Colonic mucosa (tissue), 4 donors: ENCODE measurements around the gene IRGQ. TPM values are rescaled to one million over a fixed set of nuclear protein-coding genes. Genes with fewer than 3 reads are reported as not detected.
A peak's percentile ranks its signal among the peaks of the same experiment; 100 is the strongest.

Experiments
- DNase-seq: peaks from one replicate; pipeline ENCODE4 v3.0.0-alpha.2; 2020
- H3K27ac ChIP-seq: fragments of 200-600 bp; one replicate; pipeline ENCODE4 v1.8.0; 2021
- H3K27me3 ChIP-seq: fragments of 200-600 bp; one replicate; pipeline ENCODE4 v1.8.0; 2021
- H3K36me3 ChIP-seq: fragments of 200-600 bp; one replicate; pipeline ENCODE4 v1.8.0; 2021
- H3K4me1 ChIP-seq: fragments of 200-600 bp; one replicate; pipeline ENCODE4 v1.8.0; 2021; ENCODE audit warnings: mild to moderate bottlenecking
- H3K4me3 ChIP-seq: fragments of 200-600 bp; one replicate; pipeline ENCODE4 v1.8.0; 2021
- H3K9ac ChIP-seq, 2 donors: one replicate each; pipeline ENCODE4 v1.7.0; 2013; ENCODE audit warnings: control low read depth in 2 of 2, low read depth in 2 of 2, low read length in 2 of 2
- H3K9me3 ChIP-seq: fragments of 200-600 bp; one replicate; pipeline ENCODE4 v1.8.0; 2021
- CTCF ChIP-seq: fragments of 200-600 bp; IDR thresholded peaks from one replicate; pipeline ENCODE4 v1.8.0; 2022; ENCODE audit warnings: antibody characterized with exemption, mild to moderate bottlenecking
- intact Hi-C: fragments of 100-400 bp; cut with DNase I; formaldehyde crosslinking; loops from one replicate; pipeline ENCODE4 v1.14.1; 2022
- total RNA-seq, 2 donors: library from RNA; stranded (reverse); fragmentation: NEBNext Ultra II Directional in 1 of 2; extraction: Animal tissue kit (Norgen Biotek cat#: 25700) in 1 of 2; gene quantifications; one replicate each; pipeline ENCODE4 v1.2.1, GENCODE V29; 2021
- donor health status: healthy.
- donor health status: DM: no; HTN: no; CAD: no.
- donor health status: DM: no; HTN: no; CAD: no.

Gene IRGQ
- total RNA-seq, 2 donors from 2014 or later, result 19.9 to 24.6 TPM

- no peak for DNase-seq
- no peak overlapping the region for H3K9ac ChIP-seq
- H3K27me3 ChIP-seq, result no peaks in the 10 kb centered on the region
- no peak for TF ChIP-seq CTCF
- H3K27ac ChIP-seq, result no peak overlapping the region
- no peaks in the 10 kb centered on the region for H3K4me1 ChIP-seq
- H3K9me3 ChIP-seq, result no peaks in the 10 kb centered on the region
- H3K36me3 ChIP-seq, result no peaks in the 10 kb centered on the region
- H3K4me3 ChIP-seq, result no peak overlapping the region
- intact Hi-C loops, result loop anchor here (10.0 kb wide), 1 partner anchor 264 kb away; the partner anchor contains the start of gene LYPD5
Measured at GRCh38 chr19:43540381-43540780, 55.6 kb downstream of the IRGQ start.

- TF ChIP-seq CTCF, result no peak
- no peaks in the 10 kb centered on the region for H3K4me1 ChIP-seq
Measured at GRCh38 chr19:43538922-43539321, 57.0 kb downstream of the IRGQ start.

GRCh38 chr19:43534816-43535761, 60.8 kb downstream of the IRGQ start:
- Histone ChIP-seq H3K4me1 (no peaks in the 10 kb centered on the region), H3K27ac (peak overlapping the region; percentile 96), H3K9me3 (no peaks in the 10 kb centered on the region), H3K4me3 (no peak overlapping the region), H3K9ac (peak overlapping the region; percentile 0 to 23), H3K27me3 (no peaks in the 10 kb centered on the region), H3K36me3 (no peaks in the 10 kb centered on the region)
- DNase-seq, result peak; percentile 59
- intact Hi-C loops, result loop anchor here (10.0 kb wide), 1 partner anchor 60 kb away; the partner anchor contains the start of genes IRGQ and ZNF576
- peak; percentile 29 for TF ChIP-seq CTCF

More at GRCh38 chr19:43538922-43539321, 57.0 kb downstream of the IRGQ start:
- intact Hi-C loops, result loop anchor here (10.0 kb wide), 1 partner anchor 56 kb away; the partner anchor contains the start of genes IRGQ and ZNF576
- Histone ChIP-seq H3K4me3 (no peak overlapping the region), H3K9me3 (no peaks in the 10 kb centered on the region), H3K27ac (no peak overlapping the region), H3K27me3 (no peaks in the 10 kb centered on the region), H3K9ac (no peak overlapping the region), H3K36me3 (no peaks in the 10 kb centered on the region)
- DNase-seq, result no peak

Other genes with a start within 250 kb of the IRGQ start
- 100 to 1,000 TPM in 1 of 2 donors, 10 to 100 TPM in 1; 97.4 to 320 TPM for gene CD177, start 242.4 kb downstream of the IRGQ start, total RNA-seq
- gene TEX101, start 181.2 kb downstream of the IRGQ start, total RNA-seq, result under 1 TPM in 1 of 2 donors, not detected in 1; 0.17 TPM
- under 1 TPM; 0.42 to 0.59 TPM for gene LYPD3, start 130.5 kb downstream of the IRGQ start, total RNA-seq
- 10 to 100 TPM in 1 of 2 donors, 1 to 10 TPM in 1; 6.8 to 24.0 TPM for gene PHLDB3, start 91.4 kb downstream of the IRGQ start, total RNA-seq
- 100 to 1,000 TPM; 482 to 569 TPM for gene ETHE1, start 68.9 kb downstream of the IRGQ start, total RNA-seq
- 10 to 100 TPM in 1 of 2 donors, 1 to 10 TPM in 1; 6.4 to 11.3 TPM for gene ZNF575, start 62.9 kb downstream of the IRGQ start, total RNA-seq
- 10 to 100 TPM; 22.3 to 40.7 TPM for gene XRCC1, start 20.6 kb downstream of the IRGQ start, total RNA-seq
- 1 to 10 TPM in 1 of 2 donors, under 1 TPM in 1; 0.52 to 2.4 TPM for gene PINLYP, start 20.3 kb downstream of the IRGQ start, total RNA-seq
- gene ZNF576, start 461 bp upstream of the IRGQ start, total RNA-seq, result 10 to 100 TPM; 15.4 to 27.1 TPM
- gene SRRM5, start 16.0 kb upstream of the IRGQ start, total RNA-seq, result under 1 TPM; 0.42 to 0.57 TPM
- 10 to 100 TPM; 21.5 to 27.4 TPM for gene ZNF428, start 23.5 kb upstream of the IRGQ start, total RNA-seq
- gene CADM4, start 43.7 kb upstream of the IRGQ start, total RNA-seq, result 1 to 10 TPM; 2.3 to 5.8 TPM
- gene PLAUR, start 74.0 kb upstream of the IRGQ start, total RNA-seq, result 10 to 100 TPM; 33.7 to 51.6 TPM
- not detected for gene IRGC, start 119.9 kb upstream of the IRGQ start, total RNA-seq
- 10 to 100 TPM; 30.1 to 66.6 TPM for gene SMG9, start 158.8 kb upstream of the IRGQ start, total RNA-seq
- gene KCNN4, start 184.8 kb upstream of the IRGQ start, total RNA-seq, result 10 to 100 TPM; 25.4 to 60.9 TPM
- 1 to 10 TPM; 3.3 to 3.9 TPM for gene LYPD5, start 206.3 kb upstream of the IRGQ start, total RNA-seq
- gene ZNF283, start 231.2 kb upstream of the IRGQ start, total RNA-seq, result 1 to 10 TPM; 6.5 to 7.3 TPM